ENCODE data around the gene RAP2C. TPM values are rescaled to one million over a fixed set of nuclear protein-coding genes. Genes with fewer than 3 reads are reported as not detected.

The RAP2C gene
- total RNA-seq, 2 experiments from 2014 or later = 51.9 to 52.0 TPM

GRCh38 chrX:132173647-132174046 lies 45.6 kb downstream of the RAP2C start:
- DNase-seq (no peak), ATAC-seq (ENCODE audit: poor library complexity) (no peak)
- Histone ChIP-seq H3K4me1 (ENCODE audit: insufficient read depth, low read length) (no peaks in the 10 kb centered on the region), H3K27me3 (ENCODE audit: control insufficient read depth in 1 of 2, insufficient read depth in 2 of 2, low read length in 2 of 2) (no peaks in the 10 kb centered on the region), H3K9me3 (ENCODE audit: control insufficient read depth in 1 of 2, insufficient read depth in 1 of 2, low read length in 2 of 2) (no peaks in the 10 kb centered on the region), H3K27ac (ENCODE audit: low read depth in 1 of 2, low read length in 2 of 2) (no peak overlapping the region), H3K36me3 (ENCODE audit: insufficient read depth, low read length) (no peaks in the 10 kb centered on the region), H3K4me3 (ENCODE audit: low read length) (no peak overlapping the region)
- H3K4me1 Mint-ChIP-seq (ENCODE audit: low read depth) = no peaks in the 10 kb centered on the region
- TF ChIP-seq CTCF (IDR thresholded peaks at IDR 0.05) = no peak
- no peaks in the 10 kb centered on the region for H3K27me3 Mint-ChIP-seq
- intact Hi-C loops (cut with DNase I, micrococcal nuclease) = loop anchor here in 1 of 2 experiments (5.0 kb wide), 1 partner anchor 39 kb away; no protein-coding TSS in a partner anchor
- ChIA-PET CTCF (no interaction called here), POLR2A (no interaction called here)
- no peak overlapping the region for H3K27ac Mint-ChIP-seq
- H3K36me3 Mint-ChIP-seq (ENCODE audit: low read depth) = no peaks in the 10 kb centered on the region
- H3K9me3 Mint-ChIP-seq = no peaks in the 10 kb centered on the region
- H3K4me3 Mint-ChIP-seq = no peak overlapping the region

GRCh38 chrX:132171881-132172280 lies 47.4 kb downstream of the RAP2C start:
- Mint-ChIP-seq H3K27me3 (no peaks in the 10 kb centered on the region), H3K4me3 (no peak overlapping the region), H3K27ac (no peak overlapping the region), H3K9me3 (no peaks in the 10 kb centered on the region), H3K4me1 (ENCODE audit: low read depth) (no peaks in the 10 kb centered on the region), H3K36me3 (ENCODE audit: low read depth) (no peaks in the 10 kb centered on the region)
- no peak overlapping the region for H3K4me3 ChIP-seq (ENCODE audit: low read length)
- no peaks in the 10 kb centered on the region for H3K4me1 ChIP-seq (ENCODE audit: insufficient read depth, low read length)
- DNase-seq = no peak
- H3K36me3 ChIP-seq (ENCODE audit: insufficient read depth, low read length) = no peaks in the 10 kb centered on the region
- H3K27me3 ChIP-seq (ENCODE audit: control insufficient read depth in 1 of 2, insufficient read depth in 2 of 2, low read length in 2 of 2) = no peaks in the 10 kb centered on the region
- POLR2A ChIA-PET = no interaction called here
- CTCF ChIA-PET = no interaction called here
- no peak for ATAC-seq (ENCODE audit: poor library complexity)
- no peak for TF ChIP-seq CTCF (IDR thresholded peaks at IDR 0.05)
- H3K9me3 ChIP-seq (ENCODE audit: control insufficient read depth in 1 of 2, insufficient read depth in 1 of 2, low read length in 2 of 2) = no peaks in the 10 kb centered on the region
- H3K27ac ChIP-seq (ENCODE audit: low read depth in 1 of 2, low read length in 2 of 2) = no peak overlapping the region
- intact Hi-C loops (cut with DNase I, micrococcal nuclease) = loop anchor here in 1 of 2 experiments (5.0 kb wide), 1 partner anchor 40 kb away; no protein-coding TSS in a partner anchor

GRCh38 chrX:132171478-132171877 lies 47.8 kb downstream of the RAP2C start:
- TF ChIP-seq CTCF (IDR thresholded peaks at IDR 0.05) = no peak
- POLR2A ChIA-PET = no interaction called here
- no peak for ATAC-seq (ENCODE audit: poor library complexity)

More at GRCh38 chrX:132171478-132171877, 47.8 kb downstream of the RAP2C start:
- CTCF ChIA-PET = no interaction called here
- H3K9me3 Mint-ChIP-seq = no peaks in the 10 kb centered on the region
- no peaks in the 10 kb centered on the region for H3K27me3 Mint-ChIP-seq
- H3K4me3 Mint-ChIP-seq = no peak overlapping the region
- no peaks in the 10 kb centered on the region for H3K4me1 ChIP-seq (ENCODE audit: insufficient read depth, low read length)
- no peaks in the 10 kb centered on the region for H3K36me3 ChIP-seq (ENCODE audit: insufficient read depth, low read length)
- H3K9me3 ChIP-seq (ENCODE audit: control insufficient read depth in 1 of 2, insufficient read depth in 1 of 2, low read length in 2 of 2) = no peaks in the 10 kb centered on the region
- no peak overlapping the region for H3K27ac ChIP-seq (ENCODE audit: low read depth in 1 of 2, low read length in 2 of 2)
- intact Hi-C loops (cut with DNase I, micrococcal nuclease) = loop anchor here in 1 of 2 experiments (5.0 kb wide), 1 partner anchor 41 kb away; no protein-coding TSS in a partner anchor
- no peaks in the 10 kb centered on the region for H3K36me3 Mint-ChIP-seq (ENCODE audit: low read depth)
- H3K27ac Mint-ChIP-seq = no peak overlapping the region
- DNase-seq = peak in 2 of 14 experiments; percentile 1 to 4
- no peak overlapping the region for H3K4me3 ChIP-seq (ENCODE audit: low read length)
- no peaks in the 10 kb centered on the region for H3K4me1 Mint-ChIP-seq (ENCODE audit: low read depth)
- H3K27me3 ChIP-seq (ENCODE audit: control insufficient read depth in 1 of 2, insufficient read depth in 2 of 2, low read length in 2 of 2) = no peaks in the 10 kb centered on the region

All from CD4-positive, alpha-beta T cell (primary cell).